Fibroblast of lung (primary cell): Measurements from ENCODE around the gene LRRC75B.

Experiments
- EZH2 ChIP-seq: IDR thresholded peaks from 2 replicates; pipeline ENCODE4 v1.5.1; 2012; ENCODE audit warnings: low read length, control low read depth, mild to moderate bottlenecking; ENCODE audit errors: missing control alignments
- TF ChIP-seq, protein P1 (sequence below), 2 donors: IDR thresholded peaks in 1 of 2; conservative IDR thresholded peaks in 1 of 2; 1 replicate in 1 of 2; 2 replicates in 1 of 2; pipeline ENCODE4 v1.5.1; 2011 to 2012; ENCODE audit warnings: low read length in 2 of 2, control low read depth in 1 of 2, inconsistent platforms in 1 of 2, low read depth in 1 of 2, mild to moderate bottlenecking in 1 of 2

DNA sequence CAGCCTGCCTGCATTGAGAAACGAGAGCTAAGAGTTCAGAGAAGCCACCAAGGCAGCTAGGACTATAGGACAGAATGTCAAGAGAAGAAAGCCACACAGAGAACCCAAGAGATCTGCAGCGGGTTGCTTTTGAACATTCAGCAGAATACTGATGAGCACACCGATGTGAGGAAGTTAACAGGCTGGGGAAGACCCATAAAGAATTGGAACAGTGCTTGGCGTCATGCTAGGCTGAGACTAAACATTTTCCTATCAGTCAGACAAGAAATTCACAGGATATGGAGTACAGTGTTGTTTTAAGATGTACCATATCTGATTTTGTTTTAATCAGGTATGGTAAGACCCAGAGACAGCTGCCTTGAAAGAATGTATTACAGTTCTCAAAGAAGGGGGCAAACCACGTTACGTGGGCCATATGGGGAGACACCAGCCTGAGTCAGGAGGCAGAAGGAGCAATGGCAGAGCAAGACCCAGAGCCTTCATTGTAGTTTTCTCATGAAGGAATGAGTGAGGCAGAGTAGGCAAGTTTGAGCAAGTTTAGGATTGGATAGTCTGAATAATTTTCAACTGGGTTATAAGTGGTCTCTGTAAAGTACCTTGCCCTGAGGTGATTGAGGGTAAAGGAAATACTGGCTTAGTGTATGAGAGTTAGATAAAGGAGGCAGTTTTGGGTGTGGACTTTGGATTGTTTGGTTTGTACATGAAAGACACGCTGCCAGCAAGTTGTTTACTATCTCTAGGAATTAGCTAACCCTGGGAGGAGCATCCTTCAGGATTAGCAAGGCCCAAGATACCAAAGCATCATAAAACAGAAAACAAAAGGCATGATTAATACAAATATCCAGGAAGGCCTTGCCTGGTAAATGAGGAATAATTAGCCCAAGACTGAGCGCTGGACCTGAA is 14.3 kb downstream of the LRRC75B start:
- TF ChIP-seq, protein P1, sequence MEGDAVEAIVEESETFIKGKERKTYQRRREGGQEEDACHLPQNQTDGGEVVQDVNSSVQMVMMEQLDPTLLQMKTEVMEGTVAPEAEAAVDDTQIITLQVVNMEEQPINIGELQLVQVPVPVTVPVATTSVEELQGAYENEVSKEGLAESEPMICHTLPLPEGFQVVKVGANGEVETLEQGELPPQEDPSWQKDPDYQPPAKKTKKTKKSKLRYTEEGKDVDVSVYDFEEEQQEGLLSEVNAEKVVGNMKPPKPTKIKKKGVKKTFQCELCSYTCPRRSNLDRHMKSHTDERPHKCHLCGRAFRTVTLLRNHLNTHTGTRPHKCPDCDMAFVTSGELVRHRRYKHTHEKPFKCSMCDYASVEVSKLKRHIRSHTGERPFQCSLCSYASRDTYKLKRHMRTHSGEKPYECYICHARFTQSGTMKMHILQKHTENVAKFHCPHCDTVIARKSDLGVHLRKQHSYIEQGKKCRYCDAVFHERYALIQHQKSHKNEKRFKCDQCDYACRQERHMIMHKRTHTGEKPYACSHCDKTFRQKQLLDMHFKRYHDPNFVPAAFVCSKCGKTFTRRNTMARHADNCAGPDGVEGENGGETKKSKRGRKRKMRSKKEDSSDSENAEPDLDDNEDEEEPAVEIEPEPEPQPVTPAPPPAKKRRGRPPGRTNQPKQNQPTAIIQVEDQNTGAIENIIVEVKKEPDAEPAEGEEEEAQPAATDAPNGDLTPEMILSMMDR (conservative IDR thresholded peaks at IDR 0.05 in 1 of 2, IDR thresholded peaks at IDR 0.05 in 1 of 2; ENCODE audit: low read depth in 1 of 2, low read length in 2 of 2), result no peak
- no peak for TF ChIP-seq EZH2
